ENCODE data around the gene TALDO1.

Gene TALDO1

DNA sequence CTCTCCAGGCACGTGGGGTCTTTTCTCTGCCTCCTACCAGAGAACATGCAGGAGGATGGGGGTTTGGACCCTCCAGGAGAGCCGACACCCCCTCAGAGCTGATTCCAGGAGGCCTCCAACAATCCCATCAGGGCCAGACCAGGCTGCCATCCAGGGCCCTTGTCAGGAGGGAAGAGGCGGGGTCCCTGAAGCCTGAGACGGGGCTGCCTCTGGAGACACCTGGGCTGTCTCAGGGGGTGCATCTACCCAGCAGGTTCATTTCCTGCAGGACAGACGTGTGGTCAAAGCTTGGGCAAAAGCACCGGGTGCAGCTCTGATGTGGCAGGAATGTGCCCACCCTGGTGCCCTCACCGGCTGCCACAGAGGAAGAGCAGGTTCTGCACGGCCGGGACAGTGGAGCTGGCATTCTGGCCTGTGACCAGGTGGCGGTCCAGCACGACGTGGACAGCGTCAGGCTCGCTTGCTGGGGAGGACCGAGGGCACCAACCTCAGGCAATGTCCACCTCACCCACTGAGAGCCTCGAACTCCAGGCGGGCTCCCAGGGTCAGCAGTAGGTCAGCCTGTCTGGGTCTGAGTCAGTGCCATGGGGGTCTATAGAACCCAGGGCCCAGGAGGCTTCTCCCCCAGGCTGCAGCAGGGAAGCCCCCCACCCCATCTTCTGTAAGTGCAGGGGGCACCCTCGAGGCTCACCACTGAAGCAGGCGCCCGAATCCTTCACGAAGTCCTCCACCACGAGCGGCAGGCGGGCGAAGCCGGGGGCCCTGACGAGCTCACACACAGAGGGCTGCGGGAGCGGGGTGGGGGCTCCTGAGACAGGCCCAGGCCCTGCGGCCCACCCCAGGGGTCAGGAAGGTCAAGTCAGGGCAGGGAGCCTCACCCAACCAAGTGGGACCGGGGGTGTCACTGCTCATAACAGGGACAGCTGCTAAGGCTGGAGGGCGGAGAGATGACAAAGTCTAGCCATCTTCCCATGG, 23.7 kb downstream of the TALDO1 start:
- no peak for DNase-seq

DNA sequence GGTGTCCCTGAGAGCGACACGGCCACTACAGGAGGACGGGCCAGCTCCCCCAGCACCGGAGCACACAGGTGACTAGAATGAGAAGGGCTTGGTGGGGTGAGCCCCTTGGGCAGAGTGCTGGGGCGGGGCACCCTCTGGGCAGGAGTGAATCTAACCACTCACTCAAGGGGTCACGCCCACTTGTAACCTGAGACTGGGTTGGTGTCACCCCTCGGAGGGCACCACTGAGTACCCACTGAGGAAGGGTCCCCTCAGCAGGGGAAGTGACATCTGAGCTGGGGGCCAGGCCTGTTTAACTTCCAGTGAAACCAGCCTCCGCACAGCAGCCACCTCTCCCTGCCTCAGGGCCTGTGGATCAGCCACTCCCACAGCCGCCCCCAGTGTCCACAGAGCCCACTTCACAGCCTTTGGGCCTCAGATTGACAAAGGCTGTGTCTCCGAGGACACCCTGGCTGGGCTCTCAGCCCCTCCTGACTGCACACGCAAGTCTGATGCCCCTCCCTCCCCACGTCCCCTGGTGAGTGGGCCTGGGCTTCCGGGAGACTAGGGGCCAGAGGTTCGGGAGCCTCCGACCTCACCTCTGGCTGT, 24.4 kb downstream of the TALDO1 start:
- DNase-seq, result no peak

DNA sequence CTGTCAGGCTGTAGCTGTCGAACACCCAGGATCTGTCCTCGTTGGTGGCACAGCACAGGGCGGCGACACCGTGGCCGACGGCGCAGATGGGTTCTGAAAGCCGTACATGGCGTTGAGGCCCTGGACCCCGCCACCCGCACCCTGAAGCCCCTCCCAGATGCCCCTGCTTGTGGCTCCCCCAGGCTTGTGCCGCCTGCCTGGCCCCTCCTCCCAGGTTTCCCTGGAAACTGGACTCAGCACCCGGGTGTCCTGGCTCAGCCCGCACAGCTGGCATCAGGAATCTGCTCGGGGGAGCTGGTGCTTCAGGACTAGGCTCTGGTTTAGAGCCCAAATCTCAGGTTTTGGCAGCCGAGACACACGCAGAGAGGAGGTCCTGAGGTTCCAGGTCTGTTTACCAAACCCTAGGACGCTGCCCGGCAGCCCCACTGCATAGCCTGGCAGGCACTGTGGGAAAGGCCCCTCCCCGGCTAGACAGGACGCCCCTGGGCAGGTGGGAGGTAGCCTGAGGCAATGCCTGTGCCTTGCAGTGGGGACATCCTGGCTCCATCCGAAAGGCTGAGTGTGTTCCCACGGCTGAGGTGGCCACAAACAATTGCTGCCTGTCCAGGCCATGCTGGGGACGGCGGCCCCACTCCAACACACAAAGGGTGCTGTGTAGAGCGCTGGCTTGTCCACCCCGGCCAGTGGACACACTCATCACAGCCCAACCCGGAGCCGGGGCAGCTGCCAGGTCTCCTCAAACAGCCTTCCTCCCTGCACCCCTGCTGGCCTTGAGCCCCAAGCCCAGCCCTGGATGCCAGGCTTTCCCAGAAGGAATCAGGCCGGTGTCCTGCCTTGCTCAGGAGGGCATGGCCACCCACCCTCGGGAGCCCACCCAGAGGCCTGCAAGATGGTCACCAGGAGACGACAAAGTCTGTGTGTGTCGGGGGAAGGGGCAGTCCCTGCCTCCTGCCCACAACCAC, 25.4 kb downstream of the TALDO1 start:
- no peak for DNase-seq

DNA sequence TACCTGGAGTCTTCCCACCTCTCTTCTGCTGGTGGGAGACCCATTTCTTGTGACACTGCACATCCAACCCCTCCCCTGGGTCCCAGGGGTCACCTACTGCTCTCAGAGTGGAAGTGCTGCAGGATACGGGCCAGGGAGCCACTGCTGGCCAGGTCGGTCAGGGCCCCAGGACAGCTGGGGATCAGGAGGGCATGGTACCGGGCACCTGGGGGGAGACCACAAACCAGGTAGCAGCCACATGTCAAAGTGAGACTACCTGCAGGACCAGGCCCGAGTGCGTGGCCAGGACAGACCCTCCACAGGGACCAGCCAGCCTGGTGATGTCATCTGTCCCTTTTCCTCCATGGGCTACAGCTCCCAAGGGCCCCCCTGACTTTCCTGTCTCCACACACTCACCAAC, 26.2 kb downstream of the TALDO1 start:
- no peak for DNase-seq

DNA sequence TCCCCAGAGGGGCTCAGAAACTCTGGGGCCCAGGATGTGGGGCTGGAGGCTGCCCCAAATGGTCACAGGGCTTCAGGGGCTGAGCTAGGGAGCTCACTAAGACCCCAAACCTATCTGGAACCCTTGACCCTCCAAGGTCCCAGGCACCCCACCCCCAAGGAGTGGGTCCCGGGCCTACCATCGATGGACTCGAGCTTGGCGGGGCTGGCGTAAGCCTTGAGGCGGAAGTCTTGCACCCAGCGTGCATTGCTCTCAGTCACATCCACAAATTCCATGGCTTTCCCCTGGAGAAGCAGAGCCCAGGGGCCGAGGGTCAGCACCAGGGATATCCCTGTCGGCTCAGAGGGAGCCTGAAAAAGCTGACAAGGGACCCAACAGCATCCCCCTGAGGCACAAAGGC, 26.6 kb downstream of the TALDO1 start:
- no peak for DNase-seq

DNA sequence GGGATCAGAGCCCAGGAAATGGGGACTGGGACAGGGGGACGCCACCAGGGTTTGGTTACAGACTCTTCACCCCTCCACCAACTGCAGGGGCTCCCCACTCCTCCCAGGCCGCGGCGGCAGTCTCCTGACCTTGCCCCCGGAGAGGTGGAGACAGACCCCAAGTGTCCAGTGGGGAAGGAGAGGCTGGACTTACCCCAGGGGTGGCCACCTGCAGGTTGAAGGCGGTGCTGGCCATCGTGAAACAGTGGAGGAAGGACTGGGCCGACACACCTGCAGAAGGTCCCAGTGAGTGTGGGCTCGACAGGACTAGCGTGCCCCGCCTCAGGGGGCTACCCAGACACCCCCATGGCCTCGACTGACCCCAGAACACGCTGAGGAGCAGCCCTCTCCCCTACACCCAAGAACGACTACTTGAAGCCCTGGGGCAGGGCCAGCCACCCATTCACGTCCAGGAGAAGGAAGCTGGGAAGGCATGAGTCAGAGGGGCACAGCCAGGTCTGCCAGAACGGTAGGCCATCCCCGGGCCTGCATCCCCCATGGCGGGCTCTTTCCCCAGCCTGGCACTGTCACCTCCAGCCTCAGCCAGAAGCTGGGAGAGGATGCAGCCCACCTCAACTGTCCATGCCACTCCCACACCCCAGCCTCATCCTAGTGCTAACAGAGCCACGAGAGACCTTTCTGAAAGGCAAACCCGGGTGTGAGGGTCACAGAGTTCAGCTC, 27.8 kb downstream of the TALDO1 start:
- no peak for DNase-seq

DNA sequence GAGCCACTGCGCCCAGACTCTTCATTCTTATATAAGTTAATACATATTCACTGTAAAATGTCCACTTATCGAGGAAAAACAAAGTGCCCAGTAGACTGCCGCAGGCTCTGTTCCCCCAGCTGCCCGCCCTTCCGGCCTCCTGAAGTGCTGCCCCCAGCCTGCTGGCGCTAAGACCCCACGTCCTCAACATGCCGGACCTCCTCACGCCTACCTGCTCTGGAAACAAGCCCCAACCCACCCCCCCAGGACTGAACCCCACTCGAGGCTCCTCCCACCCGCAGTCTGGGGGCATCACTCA, 28.9 kb downstream of the TALDO1 start:
- DNase-seq, result no peak

DNA sequence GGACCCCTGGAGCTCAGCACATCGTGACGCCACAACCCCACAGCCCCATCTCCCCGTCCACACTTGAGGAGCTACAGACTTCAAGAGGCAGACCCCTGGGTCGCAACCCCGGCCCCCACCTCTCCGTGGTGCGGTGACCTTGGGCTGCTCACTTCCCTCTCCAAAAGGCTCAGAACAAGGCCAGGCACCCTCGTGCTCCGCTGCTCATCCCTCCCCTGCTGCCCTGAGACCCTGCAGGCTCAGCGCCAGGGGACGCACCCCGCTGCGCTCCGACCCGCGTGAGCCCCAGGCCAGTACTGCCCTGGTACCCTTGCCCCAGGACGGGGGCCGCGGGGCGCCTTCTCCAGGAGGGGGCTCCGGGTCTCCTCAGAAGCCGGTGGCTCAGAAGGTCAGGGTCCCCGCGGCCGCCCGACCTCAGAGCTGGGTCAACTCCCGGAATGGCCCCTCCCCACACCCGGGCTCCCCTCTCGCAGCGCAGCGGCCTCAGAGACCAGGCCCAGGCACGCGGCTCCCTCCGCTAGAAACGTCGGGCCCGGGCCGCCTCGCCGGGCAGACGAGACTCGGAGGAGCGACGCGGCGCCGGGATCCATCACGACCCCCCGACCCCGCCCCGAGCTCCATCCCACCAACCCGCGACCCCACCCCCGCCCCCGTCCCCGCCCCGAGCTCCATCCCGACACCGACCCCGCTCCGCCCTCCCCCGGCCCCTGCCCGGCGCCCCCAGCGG, 29.5 kb downstream of the TALDO1 start:
- DNase-seq, result no peak

DNA sequence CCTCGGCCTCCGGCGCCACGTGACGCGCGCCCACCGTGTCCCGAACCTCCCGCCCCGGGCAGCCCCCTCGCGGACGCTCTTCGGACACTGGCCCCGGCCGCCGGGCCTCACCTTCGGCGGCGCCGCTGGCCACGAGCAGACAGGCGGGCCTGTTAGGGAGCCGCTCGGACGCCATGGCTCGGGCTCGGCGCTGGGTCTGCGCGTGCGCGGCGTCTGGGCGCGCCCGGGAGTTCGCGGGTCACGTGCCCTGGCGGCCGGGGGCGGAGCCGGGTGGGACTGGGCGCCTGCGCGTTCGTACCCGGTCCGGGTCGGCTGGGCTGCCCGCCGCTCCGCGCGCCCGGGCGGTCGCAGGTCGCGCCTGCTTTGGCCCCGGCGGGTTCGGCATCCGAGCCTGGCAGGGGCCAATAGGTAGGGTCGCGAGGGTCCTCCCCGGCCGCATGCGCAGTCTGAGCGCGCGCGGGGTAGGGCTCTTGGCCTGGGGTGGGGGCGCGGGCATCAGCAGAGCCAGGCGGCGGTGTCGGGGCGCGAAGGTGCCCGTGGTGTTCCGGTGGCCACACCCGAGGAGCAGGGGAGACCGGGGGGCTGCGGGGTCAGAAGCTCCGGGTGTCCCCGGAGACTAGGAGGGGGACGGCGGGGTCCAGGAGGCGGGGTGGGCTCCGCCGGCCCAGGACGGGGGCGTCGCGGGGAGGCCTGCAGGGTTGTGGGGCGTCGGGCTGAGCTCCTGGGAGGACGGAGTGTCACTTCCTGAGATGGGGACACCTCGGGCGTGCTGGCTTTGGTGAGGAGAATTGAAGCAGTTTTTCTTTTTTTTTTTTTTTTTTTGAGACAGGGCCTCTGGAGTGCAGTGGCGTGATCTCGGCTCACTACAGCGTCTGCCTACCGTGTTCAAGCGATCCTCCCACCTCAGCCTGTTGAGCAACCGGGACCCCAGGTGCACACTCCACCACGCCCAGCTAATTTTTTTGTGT, 30.3 kb downstream of the TALDO1 start, which contains the start of gene GATD1:
Gene GATD1 (minus strand): TSS at position 200 of the 968 bp plus-strand sequence. CDS start 25 bp downstream, at position 175.
- DNase-seq, result peak; percentile 10

DNA sequence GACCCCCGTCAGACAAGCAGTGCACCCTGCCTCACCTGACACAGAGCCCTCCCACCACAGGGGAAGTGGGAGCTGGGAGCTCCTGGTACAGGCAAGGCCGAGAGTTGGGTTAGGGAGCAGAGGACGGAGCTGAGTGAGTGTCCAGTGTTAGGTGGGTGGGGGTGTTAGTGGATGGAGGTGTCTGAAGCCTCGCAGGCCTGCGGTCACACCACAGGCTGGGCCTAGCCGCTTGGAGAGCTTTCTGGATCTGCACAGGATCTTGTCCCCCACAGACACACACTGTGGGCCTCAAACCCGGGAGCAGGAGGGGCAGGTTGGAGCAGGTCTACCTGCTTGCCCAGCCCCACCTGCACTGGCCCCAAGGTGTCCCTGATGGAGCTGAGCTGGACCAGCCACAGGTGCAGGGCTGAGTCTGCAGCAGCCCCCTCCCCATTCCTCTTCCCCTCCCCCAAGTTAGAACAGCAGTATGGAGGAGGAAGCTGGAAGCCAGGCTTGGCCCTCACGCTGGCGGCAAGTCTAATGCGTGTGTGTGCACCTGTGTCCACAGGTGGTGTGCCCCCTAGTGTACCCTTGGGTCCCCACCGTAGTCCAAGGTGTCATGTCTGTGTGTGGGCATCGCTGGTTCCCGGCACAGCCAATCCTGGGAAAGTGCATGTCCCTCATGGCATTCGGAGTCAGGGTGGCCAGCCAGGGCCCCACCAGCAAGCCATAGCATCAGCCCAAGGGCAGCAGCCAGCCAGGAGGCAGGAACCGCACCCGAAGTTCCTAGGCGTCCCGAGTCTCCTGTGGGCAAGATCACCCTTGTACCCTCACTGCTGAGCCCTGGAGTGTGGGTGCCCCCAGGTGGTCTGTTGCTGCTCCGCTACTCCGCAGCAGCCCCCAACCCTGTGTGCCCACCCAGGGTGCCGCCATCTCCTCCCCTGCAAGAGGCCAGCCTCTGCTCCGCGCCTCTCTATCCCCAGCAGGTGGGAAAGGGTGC, 32.0 kb downstream of the TALDO1 start:
- no peak for DNase-seq

DNA sequence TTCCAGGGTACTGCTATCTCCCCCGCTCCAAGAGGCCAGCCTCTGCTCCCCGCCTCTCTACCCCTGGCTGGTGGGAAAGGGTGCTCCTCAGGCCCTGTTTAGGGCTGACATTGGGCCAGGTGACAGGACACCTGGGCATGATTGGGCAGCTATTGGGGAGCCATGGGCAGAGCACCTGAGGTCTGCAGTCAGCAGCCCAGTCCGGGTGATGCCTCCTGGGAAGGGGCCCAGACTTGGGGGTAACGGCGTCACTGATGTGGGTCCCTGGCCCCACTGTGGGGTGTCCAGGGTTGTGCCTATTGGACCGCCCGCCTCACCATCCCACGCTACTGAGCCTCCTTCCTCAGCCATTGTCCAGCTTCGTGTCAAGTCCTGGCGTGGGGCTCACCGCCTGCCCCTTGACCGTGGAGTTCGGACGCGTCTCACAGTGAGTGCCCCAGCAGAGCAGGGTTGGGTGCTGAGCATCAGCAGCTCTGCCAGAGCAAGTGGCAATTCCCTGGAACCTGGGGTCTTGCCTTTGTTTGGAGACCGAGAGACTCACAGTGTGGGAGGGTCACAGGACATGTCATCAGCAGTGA, 32.8 kb downstream of the TALDO1 start:
- DNase-seq, result no peak

DNA sequence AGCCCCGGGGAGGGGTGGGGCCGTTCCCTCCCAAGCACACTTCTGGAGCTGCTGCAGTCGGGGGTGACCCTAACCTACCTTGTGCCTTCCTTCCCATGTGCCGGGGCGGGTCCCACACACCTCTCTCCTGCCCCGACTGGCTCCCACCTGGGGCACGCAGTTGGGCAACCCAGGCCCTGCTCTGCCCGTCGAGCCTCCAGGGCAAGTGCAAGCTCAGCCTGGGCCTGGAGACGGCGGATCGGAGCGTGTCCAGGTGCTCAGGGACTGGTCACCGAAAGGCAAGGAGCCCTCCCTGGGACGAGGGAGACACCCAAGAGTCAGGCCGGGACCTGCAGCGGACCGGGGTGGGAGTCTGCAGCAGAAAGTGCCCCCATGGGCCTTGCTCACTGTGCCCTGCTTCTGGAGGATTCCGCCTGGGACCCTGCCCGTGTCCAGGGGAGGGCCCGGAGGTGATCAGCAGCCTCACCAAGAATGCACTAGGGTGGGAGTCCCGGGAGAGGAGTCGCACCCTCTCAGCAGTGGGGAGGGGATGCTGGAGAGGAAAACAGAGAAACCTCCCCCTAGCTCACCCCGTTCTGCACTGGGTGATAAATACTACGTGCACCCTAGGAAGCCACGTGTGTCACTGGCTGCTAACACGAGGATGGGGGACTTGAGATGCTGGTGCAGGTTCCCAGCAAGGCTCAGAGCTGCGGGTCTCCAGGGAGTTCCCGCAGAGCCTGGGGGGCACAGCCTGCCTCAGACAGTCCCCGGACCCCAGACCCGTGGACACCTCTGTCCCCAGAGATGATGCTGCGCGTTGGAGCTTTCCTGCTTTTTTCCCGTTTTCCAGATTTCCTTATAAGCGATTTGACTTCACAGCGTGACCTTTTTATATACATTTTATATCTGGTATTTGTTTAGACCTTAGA, 35.3 kb downstream of the TALDO1 start:
- DNase-seq, result no peak

DNA sequence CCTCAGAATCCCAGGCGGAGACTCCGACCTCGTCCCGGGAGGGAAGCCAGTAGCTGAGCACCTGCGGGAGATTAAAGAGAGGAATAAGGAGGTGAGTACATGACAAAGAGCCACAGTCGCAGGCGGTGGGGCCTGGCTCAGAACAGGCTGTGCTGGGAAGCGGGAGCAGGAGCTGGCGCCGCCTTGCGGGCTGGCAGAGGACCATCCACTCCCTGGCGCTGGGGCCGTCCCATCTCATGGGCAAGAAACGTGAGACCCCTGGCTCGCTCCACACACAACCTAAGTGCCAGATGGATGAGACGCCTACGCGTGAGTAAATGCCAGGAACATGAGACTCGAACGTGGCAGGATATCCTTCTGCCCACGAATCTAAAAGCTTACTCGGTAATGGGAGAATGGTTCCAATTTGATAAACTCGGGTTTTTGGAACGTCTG, 36.3 kb downstream of the TALDO1 start:
- no peak for DNase-seq

DNA sequence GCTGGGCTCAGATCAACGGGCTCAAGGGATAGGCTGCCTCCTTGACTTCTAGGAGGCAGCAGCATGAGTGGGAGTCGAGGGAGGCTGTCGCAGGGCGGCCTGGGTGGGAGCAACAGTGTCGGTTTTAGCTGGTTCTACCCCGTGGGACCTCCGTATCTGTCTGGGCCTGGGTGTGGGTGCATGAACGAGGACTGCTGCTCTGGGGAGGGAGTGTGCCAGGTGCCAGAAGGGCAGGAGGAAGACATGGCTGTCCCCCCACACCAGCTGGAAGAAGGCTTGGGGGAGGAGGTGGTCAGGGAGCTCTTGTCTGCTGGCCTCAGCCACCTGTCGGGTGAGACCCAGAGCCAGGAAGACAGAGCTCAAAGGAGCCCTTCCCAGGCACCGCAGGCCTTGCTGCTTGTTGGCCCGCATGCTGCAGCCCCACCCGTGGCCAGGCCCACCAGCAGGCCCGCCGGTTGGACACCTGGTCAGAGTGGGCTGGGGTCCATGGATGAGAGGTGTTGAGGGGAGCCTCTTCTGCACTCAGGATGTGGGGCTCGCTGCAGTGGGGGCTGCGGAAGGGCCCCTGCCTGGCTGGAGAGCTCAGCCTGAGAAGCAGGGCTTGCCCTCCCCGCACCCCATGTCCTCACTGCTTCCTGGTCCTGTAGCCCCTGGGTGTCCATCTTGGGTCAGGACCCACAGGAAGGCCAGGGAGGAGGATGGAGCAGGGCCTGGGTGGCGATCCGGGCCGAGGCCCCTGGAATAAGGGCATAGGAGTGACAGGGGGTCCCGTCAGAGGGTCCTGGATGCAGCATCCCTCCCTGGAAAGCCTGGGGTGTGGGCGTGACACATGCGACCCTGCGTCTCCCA, 39.2 kb downstream of the TALDO1 start:
- no peak for DNase-seq

DNA sequence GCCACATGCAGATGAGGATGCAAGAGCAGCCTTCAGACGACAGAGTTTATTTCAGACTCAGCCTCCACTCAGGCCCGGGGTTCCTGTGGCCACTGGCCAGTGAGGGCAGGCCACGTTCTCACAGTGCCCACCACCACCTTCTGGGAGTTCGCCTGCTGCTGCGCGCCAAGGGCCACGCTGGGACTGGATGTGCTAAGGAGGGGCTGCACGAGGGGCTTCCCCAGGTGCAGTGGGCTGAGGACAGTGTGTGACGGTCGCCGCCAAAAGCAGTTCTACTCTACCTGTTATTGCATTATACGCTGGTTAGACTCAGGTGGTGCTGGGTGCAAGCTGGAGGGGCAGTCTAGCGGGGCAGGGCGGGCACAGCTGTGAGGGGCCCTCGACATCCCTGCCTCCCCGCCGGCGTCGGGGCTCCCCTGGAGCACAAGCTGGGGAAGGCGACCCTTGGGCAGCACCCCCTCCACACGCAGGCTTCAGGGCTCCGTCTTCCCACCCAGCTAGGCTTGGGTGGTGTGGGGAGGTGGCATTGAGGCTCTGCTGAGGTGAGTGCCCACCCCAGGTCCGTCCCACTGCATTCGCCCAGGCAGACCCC, 39.9 kb downstream of the TALDO1 start:
- no peak for DNase-seq

DNA sequence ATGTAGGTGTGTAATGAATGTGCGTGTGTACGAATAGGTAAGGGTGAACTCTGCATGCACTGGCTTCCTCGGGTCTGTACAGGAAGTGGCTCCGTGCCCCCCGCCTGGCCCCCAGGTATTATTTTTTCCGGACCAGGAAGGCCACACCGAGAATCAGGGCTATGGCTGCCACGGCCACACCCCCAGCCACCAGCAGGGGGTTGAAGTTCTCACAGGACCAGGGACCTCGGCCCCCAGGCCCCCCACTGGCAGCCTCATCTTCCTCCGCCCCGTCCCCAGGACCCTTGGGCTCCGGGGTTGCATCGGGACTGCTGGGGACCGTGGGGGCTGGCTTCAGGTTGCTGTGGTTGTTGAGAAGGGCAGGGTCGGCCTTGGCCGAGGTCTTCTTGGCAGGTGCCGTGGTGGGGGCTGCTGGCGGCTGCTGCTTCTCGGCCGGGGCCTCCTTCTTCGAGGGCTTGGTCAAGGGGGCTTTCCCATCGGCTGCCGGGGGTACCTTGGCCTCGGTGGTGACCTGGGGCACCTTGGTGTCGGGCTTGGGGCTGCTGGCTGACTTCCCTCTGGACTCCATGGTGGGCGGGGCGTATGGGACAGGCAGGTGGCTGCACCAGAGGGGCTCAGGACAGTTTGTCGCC, 40.9 kb downstream of the TALDO1 start:
- DNase-seq, result no peak

All from SIG-M5 (cell line).